Right atrium auricular region (tissue), 2 donors: ENCODE measurements around the gene ATF2. TPM values are rescaled to one million over a fixed set of nuclear protein-coding genes. Genes with fewer than 3 reads are reported as not detected.
A peak's percentile ranks its signal among the peaks of the same experiment; 100 is the strongest.

ENCODE experiments used
- DNase-seq: peaks from one replicate; pipeline ENCODE4 v3.0.0-alpha.2; 2019; ENCODE audit warnings: low spot score
- H3K27ac ChIP-seq, 2 donors: fragments of 200-600 bp; sonication (generic); 1 replicate in 1 of 2; 2 replicates in 1 of 2; pipeline ENCODE4 v1.5.1; 2016 to 2019
- H3K27me3 ChIP-seq, 2 donors: fragments of 200-600 bp; sonication (generic); one replicate each; pipeline versions ENCODE4 v1.5.1 to v1.6.0; 2017 to 2019
- H3K36me3 ChIP-seq: fragments of 200-600 bp; sonication (generic); one replicate; pipeline ENCODE4 v1.5.1; 2016
- H3K4me1 ChIP-seq, 2 donors: fragments of 200-600 bp; sonication (generic); one replicate each; pipeline versions ENCODE4 v1.5.1 to v1.6.0; 2017 to 2019
- H3K4me3 ChIP-seq, 2 donors: fragments of 200-600 bp; sonication (generic); 1 replicate in 1 of 2; 2 replicates in 1 of 2; pipeline ENCODE4 v1.5.1; 2017 to 2019; ENCODE audit warnings: mild to moderate bottlenecking in 1 of 2, moderate library complexity in 1 of 2
- H3K9me3 ChIP-seq, 2 donors: fragments of 200-600 bp; sonication (generic); one replicate each; pipeline ENCODE4 v1.5.1; 2019
- microRNA counts, 2 donors: library from miRNA; unstranded; fragments of <30 nt; microRNA quantifications; one replicate each; lab custom pipeline; 2016 to 2017
- microRNA-seq, 2 donors: library from miRNA; unstranded; fragments of <30 nt; microRNA quantifications; one replicate each; pipeline ENCODE4, GENCODE V29; 2016 to 2017; ENCODE audit warnings: borderline number of aligned reads in 2 of 2, borderline replicate concordance in 1 of 2
- total RNA-seq, 2 donors: library from RNA; depleted of rRNA; stranded (reverse); fragments of >200 nt; gene quantifications; one replicate each; pipeline ENCODE4 v1.1.0, GENCODE V29; 2016
- TF ChIP-seq, protein P1 (sequence below), 2 donors: fragments of 200-600 bp; sonication (generic); IDR thresholded peaks; one replicate each; pipeline ENCODE4 v1.5.1; 2019; ENCODE audit warnings: antibody characterized with exemption in 2 of 2

Gene ATF2
- total RNA-seq, 2 donors from 2014 or later, result 22.3 to 28.1 TPM

DNA sequence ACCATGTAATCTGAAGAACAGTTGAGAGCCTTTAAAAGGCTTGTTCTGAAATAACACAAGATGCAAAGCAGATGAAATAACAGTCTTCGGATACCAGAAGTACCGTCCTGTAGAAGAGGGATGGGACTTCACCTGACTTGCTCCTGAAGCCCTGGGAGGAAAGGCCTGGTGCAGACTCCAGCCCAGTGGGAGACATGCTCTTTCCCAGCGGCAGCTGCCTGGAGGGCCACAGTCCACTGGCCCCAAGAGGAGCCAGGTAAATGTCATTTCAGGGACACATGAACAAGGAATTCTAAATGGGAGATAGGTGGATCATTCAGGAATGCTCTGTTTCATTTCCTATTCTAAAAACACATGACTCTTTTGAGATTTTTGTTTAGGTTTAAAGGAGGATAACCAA, 140.2 kb downstream of the ATF2 start:
- TF ChIP-seq, protein P1, sequence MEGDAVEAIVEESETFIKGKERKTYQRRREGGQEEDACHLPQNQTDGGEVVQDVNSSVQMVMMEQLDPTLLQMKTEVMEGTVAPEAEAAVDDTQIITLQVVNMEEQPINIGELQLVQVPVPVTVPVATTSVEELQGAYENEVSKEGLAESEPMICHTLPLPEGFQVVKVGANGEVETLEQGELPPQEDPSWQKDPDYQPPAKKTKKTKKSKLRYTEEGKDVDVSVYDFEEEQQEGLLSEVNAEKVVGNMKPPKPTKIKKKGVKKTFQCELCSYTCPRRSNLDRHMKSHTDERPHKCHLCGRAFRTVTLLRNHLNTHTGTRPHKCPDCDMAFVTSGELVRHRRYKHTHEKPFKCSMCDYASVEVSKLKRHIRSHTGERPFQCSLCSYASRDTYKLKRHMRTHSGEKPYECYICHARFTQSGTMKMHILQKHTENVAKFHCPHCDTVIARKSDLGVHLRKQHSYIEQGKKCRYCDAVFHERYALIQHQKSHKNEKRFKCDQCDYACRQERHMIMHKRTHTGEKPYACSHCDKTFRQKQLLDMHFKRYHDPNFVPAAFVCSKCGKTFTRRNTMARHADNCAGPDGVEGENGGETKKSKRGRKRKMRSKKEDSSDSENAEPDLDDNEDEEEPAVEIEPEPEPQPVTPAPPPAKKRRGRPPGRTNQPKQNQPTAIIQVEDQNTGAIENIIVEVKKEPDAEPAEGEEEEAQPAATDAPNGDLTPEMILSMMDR (IDR thresholded peaks at IDR 0.05), result no peak
- H3K9me3 ChIP-seq, result no peaks in the 10 kb centered on the region
- no peaks in the 10 kb centered on the region for H3K36me3 ChIP-seq
- no peaks in the 10 kb centered on the region for H3K4me1 ChIP-seq
- no peak for DNase-seq
- H3K4me3 ChIP-seq, result no peak overlapping the region
- peak overlapping the region in 1 of 2 donors; percentile 7 for H3K27ac ChIP-seq
- no peaks in the 10 kb centered on the region for H3K27me3 ChIP-seq

DNA sequence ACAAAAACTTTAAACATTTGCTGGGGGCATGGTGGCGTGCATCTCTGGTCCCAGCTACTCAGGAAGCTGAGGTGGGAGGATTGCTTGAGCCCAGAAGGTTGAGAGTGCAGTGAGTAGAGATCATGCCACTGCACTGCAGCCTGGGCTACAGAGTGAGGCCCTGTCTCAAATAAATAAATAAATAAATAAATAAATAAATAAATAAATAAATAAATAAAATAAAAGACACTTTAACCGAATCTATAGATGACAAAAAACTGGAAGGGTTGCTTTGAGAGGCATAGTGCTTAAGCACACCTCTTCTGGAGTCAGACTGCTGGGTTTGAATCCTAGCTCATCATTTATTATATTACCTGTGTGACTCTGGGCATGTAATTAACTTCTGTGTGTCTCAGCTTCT, 141.6 kb downstream of the ATF2 start:
- H3K27ac ChIP-seq, result no peak overlapping the region
- no peaks in the 10 kb centered on the region for H3K27me3 ChIP-seq
- no peaks in the 10 kb centered on the region for H3K36me3 ChIP-seq
- H3K9me3 ChIP-seq, result no peaks in the 10 kb centered on the region
- H3K4me1 ChIP-seq, result no peaks in the 10 kb centered on the region
- no peak overlapping the region for H3K4me3 ChIP-seq
- TF ChIP-seq, protein P1 (IDR thresholded peaks at IDR 0.05), result no peak
- DNase-seq, result no peak

DNA sequence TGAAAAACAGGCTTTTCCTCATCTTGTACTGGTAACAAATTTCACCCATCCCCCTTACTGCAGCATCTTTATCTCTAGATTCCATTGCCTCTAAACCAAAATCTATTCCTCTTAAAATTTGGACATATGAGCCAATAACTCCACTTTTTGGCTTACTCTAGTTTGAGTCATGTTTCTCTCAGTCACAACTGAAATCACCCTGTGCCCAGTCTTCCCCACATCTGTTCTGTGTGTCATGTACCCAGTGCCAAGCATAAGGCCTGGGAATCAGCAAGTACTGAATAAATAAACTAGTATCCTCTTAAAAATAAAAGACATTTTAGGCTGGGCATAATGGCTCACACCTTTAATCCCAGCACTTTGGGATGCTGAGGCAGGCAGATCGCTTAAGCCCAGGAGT, 142.1 kb downstream of the ATF2 start:
- no peaks in the 10 kb centered on the region for H3K36me3 ChIP-seq
- no peak for DNase-seq
- no peaks in the 10 kb centered on the region for H3K27me3 ChIP-seq
- H3K27ac ChIP-seq, result no peak overlapping the region
- TF ChIP-seq, protein P1 (IDR thresholded peaks at IDR 0.05), result no peak
- no peaks in the 10 kb centered on the region for H3K4me1 ChIP-seq
- H3K9me3 ChIP-seq, result no peaks in the 10 kb centered on the region
- no peak overlapping the region for H3K4me3 ChIP-seq

DNA sequence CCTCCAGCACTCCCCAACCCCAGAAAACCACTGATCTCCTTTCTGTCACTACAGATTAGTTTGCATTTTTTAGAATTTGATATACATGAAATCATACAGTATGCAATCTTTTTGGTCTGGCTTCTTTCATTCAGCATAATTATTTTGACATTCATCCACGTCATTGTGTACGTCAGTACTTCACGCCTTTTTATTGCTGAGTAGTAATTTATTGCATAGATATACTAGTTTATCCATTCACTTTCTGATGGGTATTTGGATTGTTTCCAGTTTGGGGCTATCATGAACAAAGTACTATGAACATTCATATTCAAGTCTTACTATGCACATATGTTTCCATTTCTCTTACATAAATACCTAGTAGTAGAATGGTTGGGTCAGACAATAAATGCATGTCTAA, 142.8 kb downstream of the ATF2 start:
- no peaks in the 10 kb centered on the region for H3K27me3 ChIP-seq
- no peak overlapping the region for H3K4me3 ChIP-seq
- no peak overlapping the region for H3K27ac ChIP-seq
- no peaks in the 10 kb centered on the region for H3K9me3 ChIP-seq
- TF ChIP-seq, protein P1 (IDR thresholded peaks at IDR 0.05), result no peak
- DNase-seq, result no peak
- no peaks in the 10 kb centered on the region for H3K4me1 ChIP-seq
- no peaks in the 10 kb centered on the region for H3K36me3 ChIP-seq

DNA sequence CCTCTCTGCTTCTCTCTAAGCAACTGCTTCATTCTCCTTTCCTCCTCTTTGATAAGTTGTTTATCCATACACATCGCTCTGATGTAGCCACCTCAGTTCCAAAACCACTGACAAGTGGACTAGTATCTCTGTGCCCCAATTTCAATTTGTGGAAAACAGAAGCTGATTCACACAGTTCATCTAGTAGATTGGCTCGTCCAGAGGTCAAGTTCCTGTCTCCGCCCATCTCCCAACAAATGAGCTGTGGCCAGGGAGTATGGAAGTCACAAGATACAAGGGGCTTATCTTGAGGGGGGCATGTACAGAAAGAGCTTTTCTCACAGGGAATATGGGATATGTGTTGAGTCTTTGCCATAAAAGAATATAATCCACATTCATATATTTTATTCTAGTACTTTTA, 145.1 kb downstream of the ATF2 start:
- TF ChIP-seq, protein P1 (IDR thresholded peaks at IDR 0.05), result no peak
- DNase-seq, result no peak
- Histone ChIP-seq H3K27ac (no peak overlapping the region), H3K27me3 (no peaks in the 10 kb centered on the region), H3K4me3 (no peak overlapping the region), H3K9me3 (no peaks in the 10 kb centered on the region), H3K4me1 (no peaks in the 10 kb centered on the region), H3K36me3 (no peaks in the 10 kb centered on the region)

MicroRNA genes within 50 kb of the gene (microRNA counts, 767-probe panel; counts per million panel counts)
- microRNA hsa-miR-933 (lab: Ali Mortazavi, UCI), result 0 to 31.0 counts per million in 2 donors

Small RNA genes within 50 kb of the gene (microRNA-seq; reads per million reads assigned to microRNA genes)
- 0.71 reads per million in 2 donors for gene MIR933

Other genes with a start within 250 kb of the ATF2 start
- gene CHN1, start 162.8 kb downstream of the ATF2 start, total RNA-seq, result 1 to 10 TPM; 4.1 to 9.3 TPM
- 100 to 1,000 TPM; 492 to 746 TPM for gene ATP5MC3, start 13.5 kb upstream of the ATF2 start, total RNA-seq